Stimulated activated naive CD8-positive, alpha-beta T cell treated with anti-CD3 and anti-CD28 coated beads, Interleukin-15, Interleukin-2, amounts not matched to agents 100 ng/mL and 50 ng/mL, for 24 hours (primary cell): Measurements from ENCODE around the gene BEGAIN.

Source experiments
- H3K27ac Mint-ChIP-seq: one replicate; pipeline ENCODE4 v1.8.0; 2021; ENCODE audit warnings: mild to moderate bottlenecking, mixed read lengths
- H3K27me3 Mint-ChIP-seq: one replicate; pipeline ENCODE4 v1.8.0; 2021; ENCODE audit warnings: mixed read lengths
- H3K36me3 Mint-ChIP-seq: one replicate; pipeline ENCODE4 v1.8.0; 2021; ENCODE audit warnings: low read depth, mixed read lengths
- H3K4me1 Mint-ChIP-seq: one replicate; pipeline ENCODE4 v1.8.0; 2021; ENCODE audit warnings: low read depth, mixed read lengths
- H3K4me3 Mint-ChIP-seq: one replicate; pipeline ENCODE4 v1.8.0; 2021; ENCODE audit warnings: mild to moderate bottlenecking, mixed read lengths
- H3K9me3 Mint-ChIP-seq: one replicate; pipeline ENCODE4 v1.8.0; 2021; ENCODE audit warnings: mixed read lengths

The BEGAIN gene

GRCh38 chr14:100584056-100585031 is 2.9 kb downstream of the BEGAIN start:
- H3K27me3 Mint-ChIP-seq, result peaks cover 15% of the 10 kb centered on the region
- H3K9me3 Mint-ChIP-seq, result no peaks in the 10 kb centered on the region
- H3K4me3 Mint-ChIP-seq, result no peak overlapping the region
- H3K27ac Mint-ChIP-seq, result no peak overlapping the region
- no peaks in the 10 kb centered on the region for H3K4me1 Mint-ChIP-seq
- no peaks in the 10 kb centered on the region for H3K36me3 Mint-ChIP-seq

GRCh38 chr14:100583245-100583644 is 4.0 kb downstream of the BEGAIN start:
- H3K27me3 Mint-ChIP-seq, result peaks cover 11% of the 10 kb centered on the region
- H3K36me3 Mint-ChIP-seq, result no peaks in the 10 kb centered on the region
- H3K27ac Mint-ChIP-seq, result no peak overlapping the region
- no peak overlapping the region for H3K4me3 Mint-ChIP-seq
- no peaks in the 10 kb centered on the region for H3K9me3 Mint-ChIP-seq
- H3K4me1 Mint-ChIP-seq, result no peaks in the 10 kb centered on the region

- no peak overlapping the region for H3K27ac Mint-ChIP-seq
- no peaks in the 10 kb centered on the region for H3K4me1 Mint-ChIP-seq
- no peak overlapping the region for H3K4me3 Mint-ChIP-seq
Measured at GRCh38 chr14:100582496-100583165, 4.6 kb downstream of the BEGAIN start.

GRCh38 chr14:100581228-100582145 is 5.7 kb downstream of the BEGAIN start:
- H3K36me3 Mint-ChIP-seq, result no peaks in the 10 kb centered on the region
- H3K4me3 Mint-ChIP-seq, result no peak overlapping the region
- peaks cover 5% of the 10 kb centered on the region for H3K27me3 Mint-ChIP-seq
- no peak overlapping the region for H3K27ac Mint-ChIP-seq
- no peaks in the 10 kb centered on the region for H3K4me1 Mint-ChIP-seq
- H3K9me3 Mint-ChIP-seq, result no peaks in the 10 kb centered on the region

More at GRCh38 chr14:100582496-100583165, 4.6 kb downstream of the BEGAIN start:
- H3K36me3 Mint-ChIP-seq, result no peaks in the 10 kb centered on the region
- H3K27me3 Mint-ChIP-seq, result peaks cover 6% of the 10 kb centered on the region
- H3K9me3 Mint-ChIP-seq, result no peaks in the 10 kb centered on the region

GRCh38 chr14:100580316-100581227 is 6.6 kb downstream of the BEGAIN start:
- Mint-ChIP-seq H3K9me3 (no peaks in the 10 kb centered on the region), H3K4me1 (no peaks in the 10 kb centered on the region), H3K4me3 (no peak overlapping the region)

GRCh38 chr14:100578552-100578951 is 8.7 kb downstream of the BEGAIN start:
- no peaks in the 10 kb centered on the region for H3K9me3 Mint-ChIP-seq
- no peaks in the 10 kb centered on the region for H3K4me1 Mint-ChIP-seq
- no peaks in the 10 kb centered on the region for H3K36me3 Mint-ChIP-seq
- no peak overlapping the region for H3K4me3 Mint-ChIP-seq
- no peaks in the 10 kb centered on the region for H3K27me3 Mint-ChIP-seq
- H3K27ac Mint-ChIP-seq, result no peak overlapping the region

More at GRCh38 chr14:100580316-100581227, 6.6 kb downstream of the BEGAIN start:
- Mint-ChIP-seq H3K27me3 (peaks cover 2% of the 10 kb centered on the region), H3K36me3 (no peaks in the 10 kb centered on the region), H3K27ac (no peak overlapping the region)

- H3K36me3 Mint-ChIP-seq, result no peaks in the 10 kb centered on the region
Measured at GRCh38 chr14:100577986-100578431, 9.2 kb downstream of the BEGAIN start.

GRCh38 chr14:100577321-100577985 is 9.8 kb downstream of the BEGAIN start:
- Mint-ChIP-seq H3K27me3 (peaks cover 5% of the 10 kb centered on the region), H3K4me3 (no peak overlapping the region), H3K36me3 (no peaks in the 10 kb centered on the region)

More at GRCh38 chr14:100577986-100578431, 9.2 kb downstream of the BEGAIN start:
- Mint-ChIP-seq H3K4me1 (no peaks in the 10 kb centered on the region), H3K27me3 (no peaks in the 10 kb centered on the region), H3K27ac (no peak overlapping the region), H3K4me3 (no peak overlapping the region), H3K9me3 (no peaks in the 10 kb centered on the region)

GRCh38 chr14:100576091-100577085 is 10.8 kb downstream of the BEGAIN start:
- H3K27ac Mint-ChIP-seq, result no peak overlapping the region
- peaks cover 12% of the 10 kb centered on the region for H3K27me3 Mint-ChIP-seq
- H3K4me1 Mint-ChIP-seq, result peaks cover 4% of the 10 kb centered on the region
- no peak overlapping the region for H3K4me3 Mint-ChIP-seq
- no peaks in the 10 kb centered on the region for H3K36me3 Mint-ChIP-seq
- no peaks in the 10 kb centered on the region for H3K9me3 Mint-ChIP-seq

More at GRCh38 chr14:100577321-100577985, 9.8 kb downstream of the BEGAIN start:
- Mint-ChIP-seq H3K4me1 (peaks cover 4% of the 10 kb centered on the region), H3K27ac (no peak overlapping the region), H3K9me3 (no peaks in the 10 kb centered on the region)

- Mint-ChIP-seq H3K27me3 (peaks cover 19% of the 10 kb centered on the region), H3K9me3 (no peaks in the 10 kb centered on the region), H3K4me1 (peaks cover 4% of the 10 kb centered on the region), H3K27ac (no peak overlapping the region), H3K4me3 (no peak overlapping the region), H3K36me3 (no peaks in the 10 kb centered on the region)
Measured at GRCh38 chr14:100575266-100575995, 11.8 kb downstream of the BEGAIN start.

GRCh38 chr14:100574642-100575031 is 12.6 kb downstream of the BEGAIN start:
- H3K4me1 Mint-ChIP-seq, result peaks cover 4% of the 10 kb centered on the region
- no peak overlapping the region for H3K27ac Mint-ChIP-seq
- peaks cover 24% of the 10 kb centered on the region for H3K27me3 Mint-ChIP-seq
- H3K4me3 Mint-ChIP-seq, result no peak overlapping the region
- no peaks in the 10 kb centered on the region for H3K36me3 Mint-ChIP-seq
- H3K9me3 Mint-ChIP-seq, result no peaks in the 10 kb centered on the region
